A673 (cell line): ENCODE measurements around the gene GABRP.

Source experiments
- CTCF ChIP-seq: fragments of 300-800, 200-600 bp; sonication (generic); conservative IDR thresholded peaks from 2 replicates; pipeline ENCODE4 v1.5.1; 2017; ENCODE audit warnings: low read depth, mild to moderate bottlenecking, antibody characterized with exemption, low read length, moderate library complexity, mixed read lengths
- EZH2 ChIP-seq: fragments of 200-600 bp; sonication (generic); IDR thresholded peaks from 2 replicates; pipeline ENCODE4 v1.6.1; 2017; ENCODE audit warnings: borderline replicate concordance, low read depth, mild to moderate bottlenecking, mixed read lengths, antibody characterized with exemption, low read length; ENCODE audit not compliant: poor library complexity, severe bottlenecking

DNA sequence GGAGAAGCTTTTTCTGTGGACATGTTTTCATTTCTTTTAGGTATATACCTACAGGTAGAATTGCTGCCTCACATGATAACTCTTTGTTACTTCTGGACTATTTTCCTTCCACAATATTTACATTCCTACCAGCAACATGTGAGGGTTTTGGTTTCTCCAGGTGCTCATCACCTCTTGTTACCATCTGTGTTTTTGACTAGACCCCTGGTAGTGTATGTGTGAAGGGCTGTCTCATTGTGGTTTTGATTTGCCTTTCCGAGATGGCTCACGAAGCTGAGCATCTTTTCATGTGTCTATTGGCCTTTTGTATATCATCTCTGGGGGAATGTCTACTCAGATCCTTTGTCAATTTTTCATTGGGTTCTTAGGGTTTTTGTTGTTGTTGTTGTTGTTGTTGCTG, 61.1 kb downstream of the GABRP start:
- TF ChIP-seq CTCF (no peak), EZH2 (no peak)
